ENCODE results near the gene RAD18.
A peak's percentile ranks its signal among the peaks of the same experiment; 100 is the strongest.

The RAD18 gene

DNA sequence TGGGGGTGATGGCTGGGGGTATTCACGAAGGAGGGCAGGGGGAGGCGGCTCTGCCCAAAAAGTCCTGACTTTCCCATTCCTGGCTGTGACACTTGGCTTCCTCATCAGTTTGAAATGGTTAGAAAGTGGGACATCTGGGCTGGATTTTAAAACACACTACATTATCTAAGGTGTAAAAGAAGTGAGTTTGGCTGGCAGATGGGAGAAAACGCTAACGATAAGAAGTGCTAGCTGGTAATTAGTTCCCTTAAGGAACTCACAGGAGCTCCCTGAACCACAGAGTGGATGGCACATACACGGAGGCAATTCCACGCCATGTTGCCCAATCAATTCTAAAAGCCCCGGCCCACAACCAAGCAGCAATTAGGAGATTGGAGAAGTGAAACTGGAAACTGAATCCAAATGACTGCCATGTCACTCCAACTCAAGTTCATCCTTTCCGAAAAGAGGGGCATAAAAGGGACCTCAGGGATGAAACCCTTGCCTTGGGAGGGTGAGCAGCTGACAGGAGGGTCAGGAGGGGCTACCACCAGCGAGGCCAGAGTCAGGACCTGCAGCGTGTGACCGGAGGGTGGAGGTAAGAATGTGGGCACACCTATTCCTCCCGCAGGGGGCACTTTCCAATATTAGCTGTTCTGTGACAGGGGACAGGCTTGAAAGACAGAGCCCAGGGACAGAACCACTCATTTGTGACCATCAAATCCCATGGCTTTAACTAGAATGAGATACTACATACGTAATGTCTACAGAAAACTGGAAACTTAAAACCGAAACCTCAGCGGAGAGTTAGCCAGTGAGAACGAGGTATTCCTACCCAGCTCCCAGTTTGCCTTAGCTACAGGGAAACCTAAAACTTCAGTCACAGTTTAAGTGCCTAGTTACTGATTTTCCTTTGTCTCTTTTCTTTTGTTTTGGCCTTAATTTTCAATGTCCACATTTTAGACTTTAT is 98.6 kb downstream of the RAD18 start:
- DNase-seq (ENCODE audit: low read depth), result no peak

DNA sequence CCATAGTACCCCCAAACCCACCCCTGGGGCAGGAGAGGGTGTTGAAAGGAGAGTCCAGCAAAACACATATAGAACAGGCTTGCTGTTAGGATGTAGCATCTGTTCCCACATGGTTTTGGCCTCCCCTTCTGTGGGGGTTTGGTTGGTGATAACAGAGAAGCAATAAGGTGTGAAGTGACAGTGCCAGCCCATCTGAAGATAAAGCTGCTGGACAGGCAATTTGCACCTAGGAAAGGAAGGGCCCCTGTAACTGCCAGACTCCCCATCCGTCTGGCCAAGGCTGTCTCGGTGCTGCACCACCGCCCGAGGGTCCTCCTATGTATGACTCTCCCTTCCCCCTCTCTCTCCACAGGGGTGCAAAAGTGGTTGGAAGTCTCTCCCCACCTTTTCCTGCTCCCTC is 99.4 kb downstream of the RAD18 start:
- DNase-seq (ENCODE audit: low read depth), result no peak

DNA sequence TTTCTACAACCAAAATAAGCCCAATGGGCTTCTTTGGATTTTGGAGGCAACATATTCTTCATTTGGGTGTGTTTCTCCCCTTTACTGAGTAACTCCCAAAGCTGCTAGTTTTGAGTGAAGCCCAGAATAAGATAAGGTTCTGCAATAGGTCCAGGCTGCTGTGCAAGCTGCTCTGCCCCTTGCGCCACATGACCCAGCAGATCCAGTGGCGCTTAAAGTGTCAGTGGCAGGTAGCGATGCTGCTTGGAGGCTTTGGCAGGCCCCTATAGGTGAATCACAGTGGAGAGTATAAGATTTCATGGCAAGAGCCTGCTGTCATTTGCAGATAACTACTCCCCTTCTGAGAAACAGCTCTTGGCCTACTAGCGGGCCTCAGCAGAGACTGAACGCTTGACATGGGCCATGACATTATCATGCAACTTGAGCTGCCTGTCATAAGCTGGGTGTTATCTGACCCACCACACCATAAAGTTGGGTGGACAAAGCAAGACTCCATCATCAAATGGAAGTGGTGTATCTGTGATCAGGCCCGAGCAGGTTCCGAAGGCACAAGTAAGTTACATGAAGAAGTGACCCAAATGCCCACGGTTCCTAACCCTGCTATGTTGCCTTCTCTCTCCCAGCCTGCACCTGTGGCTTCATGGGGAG is 105.4 kb downstream of the RAD18 start:
- DNase-seq (ENCODE audit: low read depth), result no peak

DNA sequence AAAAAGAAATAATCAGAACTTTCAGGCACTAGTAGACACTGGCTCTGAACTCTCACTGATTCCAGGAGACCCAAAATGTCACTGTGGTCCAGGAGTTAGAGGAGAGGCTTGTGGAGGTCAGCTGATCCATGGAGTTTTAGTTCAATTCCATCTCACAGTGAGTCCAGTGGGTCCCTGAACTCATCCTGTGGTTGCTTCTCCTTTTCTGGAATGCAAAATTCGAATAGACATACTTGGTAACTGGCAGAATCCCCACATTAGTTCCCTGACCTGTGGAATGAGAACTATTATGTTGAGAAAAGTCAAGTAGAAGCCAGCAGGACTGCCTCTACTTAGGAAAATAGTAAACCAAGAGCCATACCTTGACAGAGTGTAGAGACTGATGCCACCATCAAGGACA is 106.6 kb downstream of the RAD18 start:
- DNase-seq (ENCODE audit: low read depth), result no peak

DNA sequence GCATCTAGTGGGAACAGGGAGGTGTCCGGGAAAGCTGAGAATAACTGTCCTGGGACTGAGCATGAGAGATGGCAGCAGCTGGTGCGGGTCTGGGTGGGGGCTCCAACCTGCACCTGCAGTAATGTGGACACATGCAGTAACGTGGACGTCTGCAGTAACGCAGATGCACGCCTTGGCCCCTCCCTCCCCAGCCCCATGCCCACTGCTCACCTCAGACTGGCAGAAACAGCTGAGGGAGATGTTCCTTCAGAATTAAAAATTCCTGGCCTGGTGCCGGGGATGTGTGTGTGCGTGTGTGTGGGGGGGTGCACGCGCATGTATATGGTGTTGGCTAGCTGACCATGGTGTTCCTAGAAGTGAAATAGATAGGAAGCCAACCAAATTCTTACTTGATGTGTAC is 107.2 kb downstream of the RAD18 start:
- no peak for DNase-seq (ENCODE audit: low read depth)

DNA sequence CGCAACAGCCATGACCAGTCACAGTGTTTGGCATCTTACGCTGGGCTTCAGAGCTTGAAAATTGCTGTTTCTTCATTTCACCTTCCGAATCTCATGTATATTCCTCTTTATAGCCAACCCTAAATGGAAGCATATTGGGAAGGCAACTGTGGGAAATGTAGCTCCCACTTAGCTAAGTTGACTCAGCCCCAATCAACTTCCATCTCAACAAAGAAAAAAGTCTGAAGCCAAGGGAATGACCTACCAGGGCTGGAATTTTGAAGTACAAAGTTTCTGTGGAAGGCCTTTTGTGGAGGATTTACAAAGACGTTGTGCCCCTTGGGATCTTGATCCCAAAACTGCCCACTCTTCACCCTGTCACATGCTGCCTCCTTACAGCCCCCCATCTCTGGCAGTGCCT is 108.6 kb downstream of the RAD18 start:
- no peak for DNase-seq (ENCODE audit: low read depth)

DNA sequence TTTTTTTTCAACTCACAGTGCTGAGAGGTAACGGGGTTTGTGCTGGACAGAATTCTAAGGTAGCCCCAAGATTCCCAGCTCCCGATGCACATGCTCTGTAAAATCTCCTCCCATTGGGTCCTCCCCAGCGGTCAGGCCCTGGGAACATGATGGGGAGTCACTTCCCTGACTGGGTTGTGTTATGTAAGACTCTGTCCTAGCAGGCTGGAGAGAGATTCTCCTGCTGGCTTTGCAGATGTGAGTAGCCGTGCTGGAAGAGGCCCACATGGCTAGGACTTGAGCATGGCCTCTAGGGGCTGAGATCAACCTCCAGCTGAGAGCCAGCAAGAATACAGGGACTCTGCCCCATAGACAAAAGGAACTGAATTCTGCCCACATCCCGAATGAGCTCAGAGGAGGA is 110.2 kb downstream of the RAD18 start:
- no peak for DNase-seq (ENCODE audit: low read depth)

DNA sequence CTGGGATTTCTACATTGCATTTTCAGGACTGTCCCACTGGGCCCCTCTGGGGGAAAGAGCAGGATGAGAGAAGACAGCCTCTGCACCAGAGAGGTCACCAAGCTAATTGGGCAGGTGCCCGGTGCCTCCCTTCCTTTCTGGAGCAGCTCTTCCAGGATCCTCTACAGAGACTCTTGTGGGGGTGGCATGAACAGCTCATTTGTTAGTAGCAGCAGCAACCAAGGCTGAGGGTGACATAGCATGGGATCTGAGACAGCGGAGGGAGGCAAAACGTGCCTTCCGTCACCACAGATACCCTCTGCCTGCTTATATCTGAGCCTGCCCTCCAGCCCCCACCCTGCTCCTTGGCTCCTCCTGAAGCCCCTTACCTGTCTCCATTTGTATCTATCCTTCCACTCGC is 110.8 kb downstream of the RAD18 start:
- no peak for DNase-seq (ENCODE audit: low read depth)

DNA sequence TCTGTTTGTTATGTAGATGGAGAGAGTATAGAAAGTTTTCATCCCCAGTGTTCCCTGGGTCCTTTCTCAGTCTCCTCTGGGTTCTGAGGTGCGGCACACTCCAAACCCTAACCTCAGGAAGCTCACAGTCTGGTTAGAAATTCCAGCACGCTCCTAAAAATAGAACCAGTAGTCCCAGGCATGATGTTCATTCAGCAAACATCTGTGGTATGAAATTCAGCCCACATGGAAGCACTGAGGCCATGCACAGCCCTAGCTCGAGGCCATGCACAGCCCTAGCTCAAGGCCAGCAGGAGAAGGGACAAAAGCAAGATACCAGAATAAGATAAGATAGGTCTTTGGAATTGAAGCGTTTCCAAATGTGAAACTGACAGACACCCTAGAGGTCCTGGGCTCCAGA is 111.6 kb downstream of the RAD18 start:
- no peak for DNase-seq (ENCODE audit: low read depth)

DNA sequence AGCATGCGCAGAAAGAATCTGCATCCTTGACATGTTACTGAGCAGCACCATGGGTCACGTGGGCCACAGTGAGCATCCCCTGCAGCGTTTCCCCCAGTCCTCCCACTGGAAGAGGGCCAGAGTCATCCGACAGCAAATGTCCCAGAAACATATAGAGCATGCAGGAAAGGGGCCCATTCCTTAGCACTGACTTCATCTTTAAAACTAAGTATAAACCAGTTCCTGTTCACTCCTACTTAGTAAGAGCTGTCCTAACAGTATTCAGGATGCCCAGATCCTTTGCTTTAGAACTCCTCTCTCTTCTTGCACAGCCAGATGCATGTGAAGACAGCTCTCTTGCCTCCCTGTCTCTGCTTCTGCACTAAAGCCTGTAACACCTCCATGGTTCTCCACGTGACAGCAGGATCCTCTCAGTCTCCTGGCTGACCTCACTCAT is 114.6 kb downstream of the RAD18 start:
- no peak for DNase-seq (ENCODE audit: low read depth)

DNA sequence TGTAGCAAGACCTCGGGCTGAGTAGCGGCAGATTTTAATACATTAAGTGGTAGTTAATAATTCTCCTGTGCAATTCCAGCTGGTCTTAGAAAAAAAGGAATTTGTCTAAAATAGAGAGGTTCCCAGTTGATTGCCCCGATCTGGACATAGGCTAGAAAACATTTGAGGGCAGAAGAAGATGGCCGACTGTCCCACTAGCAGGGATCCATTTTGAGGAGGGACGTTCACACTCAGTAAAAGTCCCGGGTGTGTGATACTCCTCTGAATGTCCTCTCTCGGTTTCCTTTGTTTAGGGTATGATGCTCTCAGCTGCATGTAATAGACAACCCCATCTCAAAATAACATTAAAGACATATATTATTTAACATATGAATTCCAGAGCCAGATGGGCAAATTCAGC is 116.0 kb downstream of the RAD18 start:
- no peak for DNase-seq (ENCODE audit: low read depth)

DNA sequence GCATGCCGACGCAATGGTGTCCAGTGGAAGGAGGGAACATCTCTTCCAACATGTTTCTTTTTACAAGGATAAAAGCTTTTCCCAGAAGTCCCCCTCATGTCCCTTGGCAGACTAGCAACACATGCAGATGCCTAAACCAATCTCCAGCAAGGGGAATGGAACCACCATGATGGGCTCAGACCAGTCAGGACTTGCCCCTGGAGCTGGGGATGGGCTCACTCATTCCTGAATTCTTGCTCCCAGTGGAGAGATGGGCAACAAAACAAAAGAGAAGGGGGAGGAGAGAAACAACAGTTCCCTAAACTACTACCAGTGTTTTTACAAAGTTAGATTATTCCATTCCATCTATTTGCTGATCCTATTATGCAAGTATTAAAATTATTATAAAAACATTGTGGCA is 117.1 kb downstream of the RAD18 start:
- DNase-seq (ENCODE audit: low read depth), result no peak

DNA sequence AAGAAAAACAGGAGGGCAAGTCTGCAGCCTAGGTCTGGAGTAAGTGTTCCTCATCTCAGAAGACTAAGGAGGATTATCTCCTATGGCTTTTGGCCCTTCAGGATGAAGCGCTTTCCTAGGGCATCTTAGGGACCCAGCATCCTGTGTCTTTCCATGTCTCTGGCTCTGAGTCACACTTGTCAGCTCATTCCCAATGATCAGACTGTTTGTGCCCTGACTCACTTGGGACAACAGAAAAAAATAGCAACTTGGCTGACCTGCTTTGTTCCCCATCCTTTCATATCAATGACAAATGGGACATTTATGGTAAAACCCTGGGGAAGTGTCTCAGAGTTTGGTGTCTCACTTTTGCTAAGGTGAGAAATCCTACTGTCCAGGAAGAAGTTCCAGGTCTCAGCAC is 117.6 kb downstream of the RAD18 start:
- DNase-seq (ENCODE audit: low read depth), result no peak

DNA sequence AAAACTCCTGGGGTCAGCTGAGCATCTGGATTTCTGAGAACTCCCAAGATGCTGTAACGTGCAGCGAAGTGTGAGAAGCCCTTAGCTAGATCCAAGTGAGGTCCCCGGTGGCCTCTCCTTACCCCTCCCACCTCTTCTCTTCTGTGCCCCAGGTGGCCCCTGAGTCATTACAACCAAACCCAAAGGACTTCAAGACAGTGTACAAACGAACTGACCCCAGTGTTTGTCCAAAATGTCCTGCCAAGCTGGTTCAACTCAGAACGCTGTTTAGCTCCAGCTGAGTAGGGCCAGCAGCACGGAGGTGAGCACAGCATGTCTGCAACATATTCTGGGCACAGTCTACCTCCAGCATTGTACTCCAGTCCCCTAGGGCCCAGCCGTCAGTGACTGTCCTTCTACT is 119.9 kb downstream of the RAD18 start:
- no peak for DNase-seq (ENCODE audit: low read depth)

DNA sequence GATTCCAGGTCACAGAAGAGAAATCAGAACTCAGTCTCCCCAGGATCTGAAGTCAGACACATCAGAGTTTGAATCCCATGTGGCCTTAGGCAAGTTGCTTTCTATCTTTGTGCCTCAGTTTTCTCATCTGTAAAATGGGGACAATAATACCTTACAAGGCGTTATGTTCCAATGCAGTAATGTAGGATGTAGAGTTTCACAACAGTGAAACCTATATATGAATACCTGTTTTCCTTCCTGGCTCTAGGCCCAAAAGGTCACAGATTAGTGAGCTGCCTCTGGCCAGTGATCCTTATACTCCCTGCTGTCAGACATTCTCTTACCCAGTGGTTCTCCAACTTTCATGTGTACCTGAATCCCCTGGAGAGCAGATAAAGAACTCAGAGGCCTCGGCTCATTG is 121.0 kb downstream of the RAD18 start:
- DNase-seq (ENCODE audit: low read depth), result no peak

DNA sequence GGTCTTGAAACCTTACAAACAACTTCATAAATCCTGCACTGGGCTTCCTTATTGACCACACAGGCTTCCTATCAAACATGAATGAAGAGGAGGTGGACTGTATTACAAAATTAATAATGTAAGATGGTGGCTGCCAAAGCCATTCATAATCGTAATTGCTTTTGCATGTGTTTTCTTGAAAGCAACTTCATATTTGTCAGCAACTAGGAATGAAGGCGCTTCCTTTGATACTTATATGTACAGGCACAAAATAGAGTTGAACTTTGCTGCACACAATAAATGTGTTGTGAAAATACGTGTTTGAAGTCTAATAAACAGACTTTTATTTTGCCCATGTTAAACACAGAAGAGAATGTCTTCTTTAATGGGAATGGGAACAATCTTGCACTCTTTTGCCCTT is 121.8 kb downstream of the RAD18 start:
- DNase-seq (ENCODE audit: low read depth), result no peak

DNA sequence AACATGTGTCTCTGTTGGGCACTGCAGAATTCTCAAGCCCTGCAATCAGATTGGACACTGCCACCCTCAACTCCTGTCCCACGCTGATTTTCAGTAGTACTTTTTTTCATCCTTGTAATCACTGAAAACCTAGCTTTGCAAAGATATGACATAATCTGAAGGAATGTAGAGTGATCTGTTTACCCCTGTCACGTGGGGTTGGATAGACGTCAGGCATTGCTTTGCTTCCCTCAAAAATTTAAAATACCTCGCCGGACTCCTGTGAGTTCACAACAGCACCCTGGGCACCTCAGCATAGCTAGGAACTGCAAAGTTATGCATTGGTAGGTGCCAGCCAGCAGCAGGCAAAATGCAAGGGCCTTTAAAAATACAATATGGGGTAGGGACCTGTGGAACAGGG is 122.7 kb downstream of the RAD18 start:
- DNase-seq (ENCODE audit: low read depth), result no peak

DNA sequence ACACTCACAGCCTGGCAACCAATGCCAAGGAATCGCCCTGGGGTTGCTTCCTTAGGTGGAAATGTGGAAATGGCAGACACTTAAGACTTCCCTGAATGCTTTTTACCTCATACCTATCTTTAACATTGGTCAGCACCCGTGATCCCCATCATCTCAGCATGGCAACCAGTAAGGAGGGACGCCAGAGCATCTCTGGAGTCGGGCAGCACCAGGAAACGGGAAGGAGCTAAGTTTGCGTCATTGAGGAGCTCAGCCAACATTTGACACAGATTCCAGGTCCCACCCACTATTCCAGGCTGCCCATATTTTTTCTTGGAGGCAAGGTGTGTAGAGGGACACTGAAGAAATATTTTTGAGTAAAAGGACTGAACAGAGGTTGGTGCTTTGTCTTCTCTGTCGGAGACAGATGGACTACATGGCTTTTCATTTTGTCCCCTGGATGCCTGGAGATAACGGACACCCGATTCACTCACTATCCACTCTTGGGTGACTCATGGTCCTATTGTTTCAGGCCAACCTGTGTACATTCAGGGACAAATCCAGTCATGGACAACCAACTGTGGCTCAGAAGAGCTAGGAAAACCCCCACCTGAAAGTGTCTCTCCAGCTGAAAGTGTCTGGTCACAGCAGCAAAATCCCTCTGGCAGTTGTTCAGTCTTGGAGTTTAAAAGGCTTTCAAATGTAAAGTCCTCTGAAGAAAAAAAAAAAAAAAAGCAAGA is 123.5 kb downstream of the RAD18 start:
- DNase-seq (ENCODE audit: low read depth), result no peak

DNA sequence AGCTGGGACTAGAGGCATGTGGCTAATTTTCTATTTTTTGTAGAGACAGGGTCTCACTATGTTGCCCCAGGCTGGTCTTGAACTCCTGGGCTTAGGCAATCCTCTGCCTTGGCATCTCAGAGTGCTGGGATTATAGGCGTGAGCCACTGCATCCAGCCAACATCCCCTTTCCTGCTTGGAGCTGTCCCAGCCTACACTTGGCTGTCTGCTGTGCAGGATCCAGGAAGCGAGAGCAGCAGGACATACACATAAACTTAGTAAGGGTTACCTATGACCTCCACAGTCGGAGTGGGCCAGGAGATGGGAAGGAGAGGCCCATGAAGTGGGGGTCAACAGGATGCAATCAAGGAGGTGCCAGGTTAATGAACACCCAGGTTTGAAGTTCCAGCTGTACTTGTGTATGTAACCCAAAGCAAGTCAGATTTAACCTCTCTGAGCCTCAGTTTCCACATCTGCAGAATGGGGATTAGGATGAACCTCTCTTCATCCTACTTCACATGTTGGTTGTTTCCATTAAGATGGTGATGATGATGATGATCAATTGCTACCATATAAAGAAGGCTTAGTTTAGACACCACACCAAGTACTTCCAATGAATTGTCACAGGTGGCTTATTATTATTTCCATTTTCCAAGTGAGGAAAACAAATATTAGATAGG is 124.4 kb downstream of the RAD18 start:
- no peak for DNase-seq (ENCODE audit: low read depth)

DNA sequence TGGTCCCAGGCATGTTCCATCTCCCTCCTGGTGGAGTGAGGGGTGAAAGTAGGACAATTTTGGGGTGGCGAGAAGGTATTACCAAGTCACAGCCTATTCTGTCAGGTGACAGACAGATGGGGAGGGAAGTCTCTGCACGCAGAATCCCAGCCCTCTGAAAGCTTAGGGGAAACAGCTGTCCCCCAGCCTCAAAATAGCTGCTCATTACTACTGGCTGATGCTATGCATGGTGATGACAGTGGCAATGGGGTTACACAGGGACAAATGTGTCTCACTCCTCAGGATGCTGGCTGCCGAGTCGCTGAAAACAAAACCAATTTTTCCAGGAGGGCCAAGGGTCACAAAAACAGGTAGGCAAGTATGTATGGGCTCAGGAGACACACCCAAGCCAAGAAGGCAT is 125.0 kb downstream of the RAD18 start:
- DNase-seq (ENCODE audit: low read depth), result no peak

DNA sequence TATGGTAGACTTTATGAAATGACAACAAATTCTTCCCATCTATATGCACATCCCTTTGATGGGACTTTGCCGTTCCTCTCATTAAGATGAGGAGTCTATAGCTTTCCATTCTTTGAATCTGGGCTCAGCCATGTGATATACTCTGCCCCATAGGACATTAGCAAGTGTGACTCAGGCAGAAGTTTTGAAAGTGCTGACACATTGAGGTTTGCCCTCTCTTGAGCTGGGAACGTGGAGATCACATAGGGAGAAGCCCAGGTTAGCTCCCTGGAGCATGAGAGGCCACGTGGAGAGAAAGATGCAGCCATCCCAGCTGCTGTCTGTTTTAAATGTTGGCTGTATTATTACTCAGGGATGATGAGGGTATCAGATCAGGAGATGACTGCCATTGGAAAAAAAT is 126.1 kb downstream of the RAD18 start:
- peak; percentile 90 for DNase-seq (ENCODE audit: low read depth)

DNA sequence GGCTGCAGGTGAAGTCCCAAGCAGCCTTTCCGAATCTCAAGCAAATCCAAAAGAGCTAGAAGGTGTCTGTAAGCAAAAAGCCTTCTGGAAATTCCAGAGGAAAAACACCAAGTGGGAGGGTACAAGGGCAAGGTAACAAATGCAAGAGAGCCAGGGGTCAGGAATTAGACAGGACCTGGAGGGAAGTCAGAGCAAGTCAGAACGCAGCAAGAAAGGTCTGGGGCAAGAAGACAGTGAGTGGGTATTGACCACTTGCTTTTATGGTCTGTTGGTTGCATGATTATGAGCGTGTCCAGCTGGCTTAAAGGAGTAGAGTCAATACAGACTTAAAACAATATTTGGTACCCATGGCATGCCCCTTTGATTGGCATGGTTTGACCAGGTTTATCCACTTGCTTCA is 127.2 kb downstream of the RAD18 start:
- no peak for DNase-seq (ENCODE audit: low read depth)
